HepG2 (cell line): ENCODE results near the gene AMER1. TPM values are rescaled to one million over a fixed set of nuclear protein-coding genes. Genes with fewer than 3 reads are reported as not detected.
A peak's percentile ranks its signal among the peaks of the same experiment; 100 is the strongest.
"Not testable (repeated sequence)": the region's sequence is repeated elsewhere in the genome, so short reads cannot be mapped to it uniquely, and the experiment has no call there.

Experiments
- ATAC-seq: fragments of 200-7000 bp; cut with Tn5 transposase; 3 replicates; pipeline ENCODE4 v1.9.1; 2020; ENCODE audit warnings: mild to moderate bottlenecking, moderate library complexity
- BruUV-seq: library from RNA; stranded (reverse); fragments of 400-500 nt; replicated peaks from 2 replicates; lab custom pipeline; 2021; lab: Mats Ljungman, UMichigan
- CTCF ChIA-PET: fragments of 300-600 bp; formaldehyde crosslinking; extraction: SDS; loops from one replicate; lab custom pipeline; 2021; ENCODE audit warnings: low total read pairs, inconsistent platforms, low intra/inter-chr PET ratio; lab: Yijun Ruan, JAX
- POLR2A ChIA-PET: fragments of 350-600 bp; sonication (Branson Sonifier 250); formaldehyde crosslinking; loops from one replicate; lab custom pipeline; 2020; ENCODE audit warnings: antibody characterized with exemption, inconsistent platforms; lab: Yijun Ruan, JAX
- DNase-seq: peaks from one replicate; pipeline ENCODE4 v3.0.0-alpha.2; 2015; ENCODE audit warnings: low spot score
- FAIRE-seq: peaks from 3 replicates; lab custom pipeline; 2011; peaks lifted over from hg19 to GRCh38; lab: Jason Lieb, UNC
- H2AFZ ChIP-seq: one replicate; pipeline ENCODE4 v1.6.1; 2011; ENCODE audit warnings: low read length, inconsistent platforms
- H3K27ac ChIP-seq: fragments of 300-600 bp; 3 replicates; pipeline ENCODE4 v1.8.0; 2011; ENCODE audit warnings: mixed run types, mild to moderate bottlenecking, mixed read lengths, low read length, inconsistent platforms; ENCODE audit not compliant: insufficient read depth; ENCODE audit errors: extremely low read length
- H3K27me3 ChIP-seq, 2 experiments: fragments of 200-600 bp in 1 of 2; 2 replicates in 1 of 2; 3 replicates in 1 of 2; pipeline versions ENCODE4 v1.6.0 to v1.8.0; 2011; ENCODE audit warnings: low read length in 2 of 2, mild to moderate bottlenecking in 2 of 2, moderate library complexity in 2 of 2, inconsistent platforms in 1 of 2; ENCODE audit not compliant: insufficient read depth in 2 of 2, control insufficient read depth in 1 of 2
- H3K36me3 ChIP-seq, 2 experiments: fragments of 200-600 bp in 1 of 2; replicated peaks in 1 of 2; 2 replicates in 1 of 2; 3 replicates in 1 of 2; pipeline versions ENCODE4 v1.5.1 to v1.8.0; 2011; ENCODE audit warnings: low read length in 2 of 2, inconsistent platforms in 1 of 2; ENCODE audit not compliant: insufficient read depth in 2 of 2, control insufficient read depth in 1 of 2
- H3K4me1 ChIP-seq: 2 replicates; pipeline ENCODE4 v1.5.1; 2012; ENCODE audit warnings: low read length, inconsistent platforms; ENCODE audit not compliant: insufficient read depth
- H3K4me2 ChIP-seq: 2 replicates; pipeline ENCODE4 v1.6.0; 2011; ENCODE audit warnings: low read depth, low read length, inconsistent platforms
- H3K4me3 ChIP-seq, 3 experiments: fragments of 200-600 bp in 1 of 3; sonication (generic), shearing (Covaris generic) in 1 of 3; replicated peaks in 1 of 3; 2 replicates each; pipeline ENCODE4 v1.5.1; 2011 to 2016; ENCODE audit warnings: low read length in 3 of 3, inconsistent platforms in 2 of 3, low read depth in 2 of 3, mild to moderate bottlenecking in 2 of 3, control low read depth in 1 of 3, mixed read lengths in 1 of 3; ENCODE audit not compliant: insufficient read depth in 1 of 3
- H3K79me2 ChIP-seq: one replicate; pipeline ENCODE4 v1.6.1; 2011; ENCODE audit warnings: low read length, inconsistent platforms; ENCODE audit not compliant: insufficient read depth
- H3K9ac ChIP-seq: 2 replicates; pipeline ENCODE4 v1.6.0; 2011; ENCODE audit warnings: mild to moderate bottlenecking, low read depth, low read length, inconsistent platforms; ENCODE audit not compliant: insufficient read depth
- H3K9me3 ChIP-seq: 2 replicates; pipeline ENCODE4 v1.5.1; 2012; ENCODE audit warnings: mild to moderate bottlenecking, low read length
- H4K20me1 ChIP-seq: 2 replicates; pipeline ENCODE4 v1.6.0; 2011; ENCODE audit warnings: inconsistent platforms, mild to moderate bottlenecking, low read length, moderate library complexity; ENCODE audit not compliant: insufficient read depth
- GLI4 ChIP-seq: sonication (generic); formaldehyde crosslinking; IDR thresholded peaks from 2 replicates; pipeline ENCODE4 v1.5.1; 2020; ENCODE audit warnings: missing genetic modification reagents, mild to moderate bottlenecking, moderate library complexity, borderline replicate concordance
- STAG1 ChIP-seq: sonication (generic); formaldehyde crosslinking; IDR thresholded peaks from 2 replicates; pipeline ENCODE4 v1.4.0; 2020; ENCODE audit warnings: missing genetic modification reagents
- ZFY ChIP-seq: sonication (generic); formaldehyde crosslinking; IDR thresholded peaks from 2 replicates; pipeline ENCODE4 v1.4.0; 2020; ENCODE audit warnings: missing genetic modification reagents
- WGBS: methylation state at CpG from one replicate; pipeline ENCODE4 v1.1.6; 2017; ENCODE audit warnings: low lambda C conversion rate; 5-methylcytosine and 5-hydroxymethylcytosine counted together
- in situ Hi-C: cut with HindIII; loops from 2 replicates; pipeline ENCODE4 v1.10.0; 2017; ENCODE audit warnings: low pct_unique_long_range_greater_than_20kb; ENCODE audit not compliant: extremely low pct_ligation_motif_present
- intact Hi-C: fragments of 100-400 bp; cut with micrococcal nuclease; formaldehyde crosslinking; loops from one replicate; pipeline ENCODE4 v1.10.0; 2022; ENCODE audit not compliant: unreplicated experiment
- polyA plus RNA-seq, 8 experiments: library from polyadenylated mRNA; depleted of rRNA in 3 of 8; stranded (reverse) in 7 of 8; unstranded in 1 of 8; fragments of >200 nt; fragmentation: Illumina TruSeq in 4 of 8; extraction: Trizol in 4 of 8; gene quantifications; 2 replicates each; pipeline versions ENCODE4 v1.2.1 to v1.2.3, GENCODE V29; 2011 to 2016; ENCODE audit warnings: low read depth in 4 of 8, missing spikeins in 1 of 8, mixed read lengths in 1 of 8; ENCODE audit not compliant: insufficient read depth in 1 of 8
- total RNA-seq, 5 experiments: library from RNA; depleted of rRNA; stranded (reverse); fragments of >200 nt; fragmentation: Illumina TruSeq; extraction: Trizol; gene quantifications; 2 replicates each; pipeline ENCODE4 v1.2.3, GENCODE V29; 2016; ENCODE audit warnings: low read depth in 1 of 5

The AMER1 gene
- total and polyA plus RNA-seq, 2 of the 13 experiments (the other 11 are each of a cell fraction or from before 2014, with no cell fraction given), result 2.8 to 10.8 TPM

- DNase-seq, H3K9ac ChIP-seq, H3K4me3 ChIP-seq, BruUV-seq, H2AFZ ChIP-seq, H3K27ac ChIP-seq, H3K9me3 ChIP-seq, H3K4me2 ChIP-seq, POLR2A ChIA-PET, in situ Hi-C loops, H3K4me1 ChIP-seq, CTCF ChIA-PET, H3K36me3 ChIP-seq, H4K20me1 ChIP-seq, H3K27me3 ChIP-seq, H3K79me2 ChIP-seq: not testable (repeated sequence)
- intact Hi-C loops, result loop anchor here (1.0 kb wide), 1 partner anchor 121 kb away; no protein-coding TSS in a partner anchor
- FAIRE-seq (peak; percentile 36), ATAC-seq (peak; percentile 52; the same call in 1 of the 3 replicates)
- peak; percentile 17; the same call in 1 of the 2 replicates for TF ChIP-seq STAG1
Measured at GRCh38 chrX:64213989-64214388, 8.5 kb upstream of the AMER1 start.

GRCh38 chrX:64206556-64207162 lies 1.2 kb upstream of the AMER1 start:
- ChIA-PET CTCF (no interaction called here), POLR2A (no interaction called here)
- FAIRE-seq (no peak), ATAC-seq (no peak), DNase-seq (no peak)
- Histone ChIP-seq H3K4me1 (peaks cover 18% of the 10 kb centered on the region), H3K9ac (peak overlapping the region; percentile 71), H3K27ac (peak overlapping the region; percentile 90), H3K36me3 (no peaks in the 10 kb centered on the region), H4K20me1 (0 out of 2 replicates have a peak, but pooled peaks cover 2% of the 10 kb centered on the region), H3K79me2 (peaks cover 7% of the 10 kb centered on the region), H3K27me3 (no peaks in the 10 kb centered on the region; a peak in 1 of 5 replicates), H3K4me2 (peak overlapping the region; percentile 82), H2AFZ (peak overlapping the region; percentile 15), H3K4me3 (peak overlapping the region; percentile 73 to 78 (median 74)), H3K9me3 (no peaks in the 10 kb centered on the region)
- intact Hi-C loops, result loop anchor here (2.0 kb wide), 2 partner anchors 54 to 114 kb away; no protein-coding TSS in a partner anchor
- 0% methylated on average over 3 of the region's 5 CpGs for WGBS
- TF ChIP-seq GLI4 (CRISPR knock-in tag) (no peak), ZFY (CRISPR knock-in tag) (peak; percentile 26; the same call in 1 of the 2 replicates)
- no TSS peak for BruUV-seq
- in situ Hi-C loops, result no loop called here
